HEK293 (cell line): ENCODE data around the gene TTBK1.

Source experiments
- CTCF ChIA-PET: fragments of 350-600 bp; formaldehyde crosslinking; extraction: SDS; loops from one replicate; lab custom pipeline; 2021; ENCODE audit warnings: antibody characterized with exemption; lab: Yijun Ruan, JAX
- POLR2A ChIA-PET: fragments of 300-600 bp; formaldehyde crosslinking; extraction: SDS; loops from one replicate; lab custom pipeline; 2020; ENCODE audit warnings: antibody characterized with exemption, inconsistent platforms; lab: Yijun Ruan, JAX
- H3K27ac ChIP-seq: fragments of 200-500 bp; sonication (Bioruptor generic); 2 replicates; pipeline ENCODE4 v1.5.1; 2014; ENCODE audit warnings: low read depth, low read length, control low read depth, inconsistent platforms; ENCODE audit errors: extremely low read depth
- H3K36me3 ChIP-seq, 2 experiments: fragments of 200-500 bp in 1 of 2; sonication (Bioruptor generic) in 1 of 2; 1 replicate in 1 of 2; 2 replicates in 1 of 2; pipeline ENCODE4 v1.5.1; 2014 to 2017; ENCODE audit warnings: inconsistent platforms in 2 of 2, low read length in 2 of 2; ENCODE audit not compliant: control insufficient read depth in 2 of 2, insufficient read depth in 1 of 2
- H3K4me1 ChIP-seq: fragments of 200-500 bp; sonication (Bioruptor generic); 2 replicates; pipeline ENCODE4 v1.5.1; 2014; ENCODE audit warnings: mild to moderate bottlenecking, low read length, inconsistent platforms; ENCODE audit not compliant: control insufficient read depth, insufficient read depth
- H3K4me3 ChIP-seq: 2 replicates; pipeline ENCODE4 v1.5.1; 2011; ENCODE audit warnings: low read depth, mild to moderate bottlenecking, control low read depth, low read length, moderate library complexity
- H3K9me3 ChIP-seq: fragments of 200-500 bp; sonication (Bioruptor generic); 2 replicates; pipeline ENCODE4 v1.5.1; 2014; ENCODE audit warnings: low read depth, low read length, inconsistent platforms; ENCODE audit not compliant: control insufficient read depth, insufficient read depth
- EGR2 ChIP-seq: fragments of 450-650 bp; formaldehyde crosslinking; IDR thresholded peaks from 2 replicates; pipeline ENCODE4 v1.5.1; 2016; ENCODE audit warnings: low read depth, missing biosample characterization, missing genetic modification characterization
- GLI2 ChIP-seq: fragments of 450-650 bp; formaldehyde crosslinking; IDR thresholded peaks from 2 replicates; pipeline ENCODE4; 2017; ENCODE audit warnings: missing biosample characterization, missing genetic modification characterization, low read depth, borderline replicate concordance
- GLI4 ChIP-seq: fragments of 450-650 bp; formaldehyde crosslinking; IDR thresholded peaks from 2 replicates; pipeline ENCODE4 v1.5.1; 2016; ENCODE audit warnings: missing biosample characterization, missing genetic modification characterization
- KLF1 ChIP-seq: fragments of 450-650 bp; formaldehyde crosslinking; IDR thresholded peaks from 2 replicates; pipeline ENCODE4 v1.5.1; 2016; ENCODE audit warnings: missing biosample characterization, missing genetic modification characterization
- KLF9 ChIP-seq: fragments of 450-650 bp; formaldehyde crosslinking; IDR thresholded peaks from 2 replicates; pipeline ENCODE4 v1.5.1; 2016; ENCODE audit warnings: missing biosample characterization, missing genetic modification characterization, low read depth
- MZF1 ChIP-seq: fragments of 450-650 bp; formaldehyde crosslinking; IDR thresholded peaks from 2 replicates; pipeline ENCODE4 v1.5.1; 2017; ENCODE audit warnings: missing biosample characterization, missing genetic modification characterization, borderline replicate concordance
- RBAK ChIP-seq: fragments of 450-650 bp; formaldehyde crosslinking; IDR thresholded peaks from 2 replicates; pipeline ENCODE4 v1.5.1; 2016; ENCODE audit warnings: missing biosample characterization, missing genetic modification characterization
- SP3 ChIP-seq: fragments of 450-650 bp; formaldehyde crosslinking; IDR thresholded peaks from 2 replicates; pipeline ENCODE4 v1.5.1; 2016; ENCODE audit warnings: missing biosample characterization, missing genetic modification characterization
- WT1 ChIP-seq: fragments of 450-650 bp; formaldehyde crosslinking; IDR thresholded peaks from 2 replicates; pipeline ENCODE4 v1.5.1; 2016; ENCODE audit warnings: missing biosample characterization, missing genetic modification characterization
- ZFHX2 ChIP-seq: fragments of 450-650 bp; formaldehyde crosslinking; conservative IDR thresholded peaks from 2 replicates; pipeline ENCODE4 v1.5.1; 2016; ENCODE audit warnings: missing biosample characterization, missing genetic modification characterization
- ZFP69B ChIP-seq: fragments of 450-650 bp; formaldehyde crosslinking; IDR thresholded peaks from 2 replicates; pipeline ENCODE4 v1.5.1; 2016; ENCODE audit warnings: missing biosample characterization, missing genetic modification characterization
- ZIC2 ChIP-seq: fragments of 450-650 bp; formaldehyde crosslinking; IDR thresholded peaks from 2 replicates; pipeline ENCODE4 v1.5.1; 2016; ENCODE audit warnings: missing biosample characterization, missing genetic modification characterization
- ZNF16 ChIP-seq: fragments of 450-650 bp; formaldehyde crosslinking; IDR thresholded peaks from 2 replicates; pipeline ENCODE4 v1.5.1; 2016; ENCODE audit warnings: low read depth, missing biosample characterization, missing genetic modification characterization
- ZNF2 ChIP-seq: fragments of 450-650 bp; formaldehyde crosslinking; IDR thresholded peaks from 2 replicates; pipeline ENCODE4 v1.5.1; 2016; ENCODE audit warnings: missing biosample characterization, missing genetic modification characterization
- ZNF24 ChIP-seq: fragments of 450-650 bp; formaldehyde crosslinking; IDR thresholded peaks from 2 replicates; pipeline ENCODE4 v1.5.1; 2016; ENCODE audit warnings: missing biosample characterization, missing genetic modification characterization
- ZNF324 ChIP-seq: fragments of 450-650 bp; formaldehyde crosslinking; IDR thresholded peaks from 2 replicates; pipeline ENCODE4 v1.5.1; 2016; ENCODE audit warnings: missing biosample characterization, missing genetic modification characterization
- ZNF354C ChIP-seq: fragments of 450-650 bp; formaldehyde crosslinking; IDR thresholded peaks from 2 replicates; pipeline ENCODE4 v1.5.1; 2016; ENCODE audit warnings: missing biosample characterization, missing genetic modification characterization, low read depth, borderline replicate concordance
- ZNF548 ChIP-seq: fragments of 450-650 bp; formaldehyde crosslinking; IDR thresholded peaks from 2 replicates; pipeline ENCODE4 v1.5.1; 2016; ENCODE audit warnings: missing biosample characterization, missing genetic modification characterization
- ZNF561 ChIP-seq: fragments of 450-650 bp; IDR thresholded peaks from 2 replicates; pipeline ENCODE4 v1.5.1; 2018; ENCODE audit warnings: missing biosample characterization, missing genetic modification characterization, borderline replicate concordance
- ZNF654 ChIP-seq: fragments of 450-650 bp; formaldehyde crosslinking; IDR thresholded peaks from 2 replicates; pipeline ENCODE4 v1.5.1; 2016; ENCODE audit warnings: low read depth, missing biosample characterization, missing genetic modification characterization
- ZNF658 ChIP-seq: fragments of 450-650 bp; formaldehyde crosslinking; IDR thresholded peaks from 2 replicates; pipeline ENCODE4; 2016; ENCODE audit warnings: missing biosample characterization, missing genetic modification characterization
- ZNF707 ChIP-seq: fragments of 450-650 bp; formaldehyde crosslinking; IDR thresholded peaks from 2 replicates; pipeline ENCODE4 v1.5.1; 2016; ENCODE audit warnings: missing biosample characterization, missing genetic modification characterization
- ZNF777 ChIP-seq: fragments of 450-650 bp; formaldehyde crosslinking; IDR thresholded peaks from 2 replicates; pipeline ENCODE4 v1.5.1; 2017; ENCODE audit warnings: missing biosample characterization, missing genetic modification characterization, borderline replicate concordance
- ZNF830 ChIP-seq: fragments of 450-650 bp; IDR thresholded peaks from 2 replicates; pipeline ENCODE4 v1.5.0; 2018; ENCODE audit warnings: missing biosample characterization, missing genetic modification characterization, low read depth, mild to moderate bottlenecking, moderate library complexity
- ZSCAN23 ChIP-seq: fragments of 450-650 bp; formaldehyde crosslinking; IDR thresholded peaks from 2 replicates; pipeline ENCODE4 v1.5.1; 2016; ENCODE audit warnings: missing biosample characterization, missing genetic modification characterization
- TF ChIP-seq, protein P1 (sequence below): fragments of 450-650 bp; formaldehyde crosslinking; IDR thresholded peaks from 2 replicates; pipeline ENCODE4 v1.5.1; 2017; ENCODE audit warnings: missing biosample characterization, missing genetic modification characterization
- TF ChIP-seq, protein P2 (sequence below): fragments of 450-650 bp; formaldehyde crosslinking; IDR thresholded peaks from 2 replicates; pipeline ENCODE4 v1.5.1; 2016; ENCODE audit warnings: missing biosample characterization, missing genetic modification characterization
- TF ChIP-seq, protein P3 (sequence below): fragments of 450-650 bp; formaldehyde crosslinking; IDR thresholded peaks from 2 replicates; pipeline ENCODE4 v1.5.1; 2016; ENCODE audit warnings: missing biosample characterization, missing genetic modification characterization
- TF ChIP-seq, protein P4 (sequence below): fragments of 450-650 bp; formaldehyde crosslinking; IDR thresholded peaks from 2 replicates; pipeline ENCODE4 v1.5.1; 2017; ENCODE audit warnings: missing biosample characterization, mild to moderate bottlenecking, missing genetic modification characterization, moderate library complexity
- TF ChIP-seq, protein P5 (sequence below): fragments of 450-650 bp; formaldehyde crosslinking; optimal IDR thresholded peaks from 2 replicates; pipeline ENCODE3; 2016; ENCODE audit warnings: missing biosample characterization, mild to moderate bottlenecking, missing genetic modification characterization

The TTBK1 gene

DNA sequence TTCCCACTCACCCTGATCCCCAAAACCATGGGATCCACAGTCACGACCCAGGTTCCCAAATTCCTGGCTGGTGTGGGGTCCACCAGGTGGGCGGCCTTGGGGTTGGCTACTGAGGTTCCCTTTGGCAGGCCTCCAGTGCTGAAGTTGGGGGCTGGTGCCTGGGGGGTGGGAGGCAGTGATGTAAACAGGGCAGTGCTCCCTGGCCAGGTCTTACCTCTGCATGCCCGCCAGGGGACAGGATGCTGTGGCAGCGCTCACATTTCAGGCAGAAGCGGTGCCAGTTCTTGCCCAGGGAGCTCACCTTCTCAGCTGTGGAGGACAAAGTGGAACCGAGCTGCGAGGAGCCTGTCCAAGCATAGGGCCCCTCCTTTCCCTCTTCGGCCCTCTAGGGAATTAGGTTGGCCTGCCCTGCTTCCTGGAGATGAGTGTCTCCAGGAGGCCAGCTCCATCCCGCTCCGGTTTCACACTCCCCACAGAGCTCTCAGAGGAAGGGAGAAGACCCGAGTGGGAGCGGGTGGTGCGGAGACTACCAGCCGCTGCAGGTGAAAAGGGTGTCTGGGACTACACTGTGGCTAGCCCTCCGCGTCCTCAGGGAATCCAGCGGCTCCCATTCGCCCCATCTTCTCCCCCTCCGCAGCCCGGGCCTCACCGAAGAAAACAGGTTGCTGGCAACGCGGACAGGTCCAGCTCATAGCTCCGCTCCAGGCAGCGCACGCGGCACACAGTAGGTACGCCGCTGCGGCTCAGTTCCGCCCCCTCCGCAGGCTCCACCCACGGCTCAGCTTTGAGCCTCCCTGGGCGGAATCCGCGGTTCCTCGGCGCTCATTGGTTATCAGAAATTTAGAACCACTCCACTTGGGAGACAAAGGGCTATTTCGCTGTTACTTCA is 65.1 kb downstream of the TTBK1 start, which contains the start of gene CRIP3:
Gene CRIP3 (minus strand): TSS at position 726 of the 889 bp plus-strand sequence. CDS start 34 bp downstream, at position 692.
- CTCF ChIA-PET, result interaction anchor here (0.5 to 1.5 kb wide), 5 partner anchors 13 to 234 kb away, joined by 3 to 6 read pairs (median 3); partner anchors contain the start of gene DNPH1
- Histone ChIP-seq H3K4me3 (no peak within 1 kb of the TSS), H3K9me3 (no peaks in the 10 kb centered on the region), H3K36me3 (no peaks in the 10 kb centered on the region), H3K4me1 (no peaks in the 10 kb centered on the region), H3K27ac (no peak within 1 kb of the TSS)
- POLR2A ChIA-PET, result interaction anchor here (1.1 to 1.7 kb wide), 3 partner anchors 9 to 61 kb away, joined by 3 to 5 read pairs (median 3); partner anchors contain the start of gene ZNF318
- TF ChIP-seq ZNF16 (tag by site-specific recombination), result no peak
- TF ChIP-seq, protein P1, sequence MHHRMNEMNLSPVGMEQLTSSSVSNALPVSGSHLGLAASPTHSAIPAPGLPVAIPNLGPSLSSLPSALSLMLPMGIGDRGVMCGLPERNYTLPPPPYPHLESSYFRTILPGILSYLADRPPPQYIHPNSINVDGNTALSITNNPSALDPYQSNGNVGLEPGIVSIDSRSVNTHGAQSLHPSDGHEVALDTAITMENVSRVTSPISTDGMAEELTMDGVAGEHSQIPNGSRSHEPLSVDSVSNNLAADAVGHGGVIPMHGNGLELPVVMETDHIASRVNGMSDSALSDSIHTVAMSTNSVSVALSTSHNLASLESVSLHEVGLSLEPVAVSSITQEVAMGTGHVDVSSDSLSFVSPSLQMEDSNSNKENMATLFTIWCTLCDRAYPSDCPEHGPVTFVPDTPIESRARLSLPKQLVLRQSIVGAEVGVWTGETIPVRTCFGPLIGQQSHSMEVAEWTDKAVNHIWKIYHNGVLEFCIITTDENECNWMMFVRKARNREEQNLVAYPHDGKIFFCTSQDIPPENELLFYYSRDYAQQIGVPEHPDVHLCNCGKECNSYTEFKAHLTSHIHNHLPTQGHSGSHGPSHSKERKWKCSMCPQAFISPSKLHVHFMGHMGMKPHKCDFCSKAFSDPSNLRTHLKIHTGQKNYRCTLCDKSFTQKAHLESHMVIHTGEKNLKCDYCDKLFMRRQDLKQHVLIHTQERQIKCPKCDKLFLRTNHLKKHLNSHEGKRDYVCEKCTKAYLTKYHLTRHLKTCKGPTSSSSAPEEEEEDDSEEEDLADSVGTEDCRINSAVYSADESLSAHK, result peak; percentile 71; the same call in 1 of the 2 replicates
- TF ChIP-seq, protein P2, sequence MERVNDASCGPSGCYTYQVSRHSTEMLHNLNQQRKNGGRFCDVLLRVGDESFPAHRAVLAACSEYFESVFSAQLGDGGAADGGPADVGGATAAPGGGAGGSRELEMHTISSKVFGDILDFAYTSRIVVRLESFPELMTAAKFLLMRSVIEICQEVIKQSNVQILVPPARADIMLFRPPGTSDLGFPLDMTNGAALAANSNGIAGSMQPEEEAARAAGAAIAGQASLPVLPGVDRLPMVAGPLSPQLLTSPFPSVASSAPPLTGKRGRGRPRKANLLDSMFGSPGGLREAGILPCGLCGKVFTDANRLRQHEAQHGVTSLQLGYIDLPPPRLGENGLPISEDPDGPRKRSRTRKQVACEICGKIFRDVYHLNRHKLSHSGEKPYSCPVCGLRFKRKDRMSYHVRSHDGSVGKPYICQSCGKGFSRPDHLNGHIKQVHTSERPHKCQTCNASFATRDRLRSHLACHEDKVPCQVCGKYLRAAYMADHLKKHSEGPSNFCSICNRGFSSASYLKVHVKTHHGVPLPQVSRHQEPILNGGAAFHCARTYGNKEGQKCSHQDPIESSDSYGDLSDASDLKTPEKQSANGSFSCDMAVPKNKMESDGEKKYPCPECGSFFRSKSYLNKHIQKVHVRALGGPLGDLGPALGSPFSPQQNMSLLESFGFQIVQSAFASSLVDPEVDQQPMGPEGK (tag by site-specific recombination), result peak; percentile 33
- no peak for TF ChIP-seq ZNF830 (tag by site-specific recombination)
- TF ChIP-seq ZSCAN23, result peak; percentile 90
- peak; percentile 77 for TF ChIP-seq SP3 (tag by site-specific recombination)
- no peak for TF ChIP-seq ZNF548 (tag by site-specific recombination)
- 0 out of 2 replicates have a peak, but pooled peaks have one; percentile 44 for TF ChIP-seq MZF1
- TF ChIP-seq, protein P3, sequence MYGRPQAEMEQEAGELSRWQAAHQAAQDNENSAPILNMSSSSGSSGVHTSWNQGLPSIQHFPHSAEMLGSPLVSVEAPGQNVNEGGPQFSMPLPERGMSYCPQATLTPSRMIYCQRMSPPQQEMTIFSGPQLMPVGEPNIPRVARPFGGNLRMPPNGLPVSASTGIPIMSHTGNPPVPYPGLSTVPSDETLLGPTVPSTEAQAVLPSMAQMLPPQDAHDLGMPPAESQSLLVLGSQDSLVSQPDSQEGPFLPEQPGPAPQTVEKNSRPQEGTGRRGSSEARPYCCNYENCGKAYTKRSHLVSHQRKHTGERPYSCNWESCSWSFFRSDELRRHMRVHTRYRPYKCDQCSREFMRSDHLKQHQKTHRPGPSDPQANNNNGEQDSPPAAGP (tag by site-specific recombination), result peak; percentile 65; the same call in 1 of the 2 replicates
- TF ChIP-seq KLF1 (tag by site-specific recombination), result peak; percentile 62
- TF ChIP-seq, protein P4, sequence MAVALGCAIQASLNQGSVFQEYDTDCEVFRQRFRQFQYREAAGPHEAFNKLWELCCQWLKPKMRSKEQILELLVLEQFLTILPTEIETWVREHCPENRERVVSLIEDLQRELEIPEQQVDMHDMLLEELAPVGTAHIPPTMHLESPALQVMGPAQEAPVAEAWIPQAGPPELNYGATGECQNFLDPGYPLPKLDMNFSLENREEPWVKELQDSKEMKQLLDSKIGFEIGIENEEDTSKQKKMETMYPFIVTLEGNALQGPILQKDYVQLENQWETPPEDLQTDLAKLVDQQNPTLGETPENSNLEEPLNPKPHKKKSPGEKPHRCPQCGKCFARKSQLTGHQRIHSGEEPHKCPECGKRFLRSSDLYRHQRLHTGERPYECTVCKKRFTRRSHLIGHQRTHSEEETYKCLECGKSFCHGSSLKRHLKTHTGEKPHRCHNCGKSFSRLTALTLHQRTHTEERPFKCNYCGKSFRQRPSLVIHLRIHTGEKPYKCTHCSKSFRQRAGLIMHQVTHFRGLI, result no peak
- no peak for TF ChIP-seq ZNF777 (tag by site-specific recombination)
- TF ChIP-seq ZNF658 (tag by site-specific recombination), result no peak
- peak; percentile 81 for TF ChIP-seq KLF9 (tag by site-specific recombination)
- TF ChIP-seq ZNF24 (tag by site-specific recombination), result peak; percentile 73; the same call in 1 of the 2 replicates
- TF ChIP-seq ZNF561 (tag by site-specific recombination), result no peak
- TF ChIP-seq ZFHX2 (tag by site-specific recombination), result peak; percentile 66
- TF ChIP-seq, protein P5, sequence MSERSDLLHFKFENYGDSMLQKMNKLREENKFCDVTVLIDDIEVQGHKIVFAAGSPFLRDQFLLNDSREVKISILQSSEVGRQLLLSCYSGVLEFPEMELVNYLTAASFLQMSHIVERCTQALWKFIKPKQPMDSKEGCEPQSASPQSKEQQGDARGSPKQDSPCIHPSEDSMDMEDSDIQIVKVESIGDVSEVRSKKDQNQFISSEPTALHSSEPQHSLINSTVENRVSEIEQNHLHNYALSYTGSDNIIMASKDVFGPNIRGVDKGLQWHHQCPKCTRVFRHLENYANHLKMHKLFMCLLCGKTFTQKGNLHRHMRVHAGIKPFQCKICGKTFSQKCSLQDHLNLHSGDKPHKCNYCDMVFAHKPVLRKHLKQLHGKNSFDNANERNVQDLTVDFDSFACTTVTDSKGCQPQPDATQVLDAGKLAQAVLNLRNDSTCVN (tag by site-specific recombination), result no peak
- peak; percentile 58 for TF ChIP-seq ZIC2 (tag by site-specific recombination)
- TF ChIP-seq WT1 (tag by site-specific recombination), result 0 out of 2 replicates have a peak, but pooled peaks have one; percentile 37
- no peak for TF ChIP-seq ZNF324 (tag by site-specific recombination)
- no peak for TF ChIP-seq GLI4
- TF ChIP-seq RBAK (tag by site-specific recombination), result no peak
- no peak for TF ChIP-seq GLI2 (tag by site-specific recombination)
- TF ChIP-seq EGR2 (tag by site-specific recombination), result peak; percentile 58
- TF ChIP-seq ZNF2, result peak; percentile 52
- TF ChIP-seq ZNF707 (tag by site-specific recombination), result no peak
- no peak for TF ChIP-seq ZNF354C (tag by site-specific recombination)
- peak; percentile 51 for TF ChIP-seq ZFP69B (tag by site-specific recombination)
- no peak for TF ChIP-seq ZNF654 (tag by site-specific recombination)
